ENCODE results near the gene FSCN2.
"Not testable (repeated sequence)": the region's sequence is repeated elsewhere in the genome, so short reads cannot be mapped to it uniquely, and the experiment has no call there.

Gene FSCN2

GRCh38 chr17:81528651-81529436 lies 667 bp downstream of the FSCN2 start:
- no peak for DNase-seq

GRCh38 chr17:81529437-81529803 lies 1.2 kb downstream of the FSCN2 start:
- DNase-seq: no peak

DNA sequence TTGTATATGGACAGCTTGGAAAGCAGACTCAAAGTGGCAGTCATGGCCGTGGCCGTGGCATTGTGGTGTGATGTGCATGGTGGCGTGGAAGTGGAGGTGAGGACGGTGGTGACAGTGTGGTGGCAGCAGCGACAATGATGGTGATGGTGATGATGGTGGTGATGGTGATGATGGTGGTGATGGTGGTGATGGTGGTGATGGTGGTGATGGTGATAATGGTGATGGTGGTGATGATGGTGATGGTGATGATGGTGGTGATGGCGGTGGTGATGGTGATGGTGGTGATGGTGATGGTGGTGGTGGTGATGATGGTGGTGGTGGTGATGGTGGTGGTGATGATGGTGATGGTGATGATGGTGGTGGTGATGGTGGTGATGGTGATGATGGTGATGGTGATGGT lies 2.8 kb downstream of the FSCN2 start:
- DNase-seq: not testable (repeated sequence)

- not testable (repeated sequence) for DNase-seq
Measured at GRCh38 chr17:81531998-81532404, 3.8 kb downstream of the FSCN2 start.

DNA sequence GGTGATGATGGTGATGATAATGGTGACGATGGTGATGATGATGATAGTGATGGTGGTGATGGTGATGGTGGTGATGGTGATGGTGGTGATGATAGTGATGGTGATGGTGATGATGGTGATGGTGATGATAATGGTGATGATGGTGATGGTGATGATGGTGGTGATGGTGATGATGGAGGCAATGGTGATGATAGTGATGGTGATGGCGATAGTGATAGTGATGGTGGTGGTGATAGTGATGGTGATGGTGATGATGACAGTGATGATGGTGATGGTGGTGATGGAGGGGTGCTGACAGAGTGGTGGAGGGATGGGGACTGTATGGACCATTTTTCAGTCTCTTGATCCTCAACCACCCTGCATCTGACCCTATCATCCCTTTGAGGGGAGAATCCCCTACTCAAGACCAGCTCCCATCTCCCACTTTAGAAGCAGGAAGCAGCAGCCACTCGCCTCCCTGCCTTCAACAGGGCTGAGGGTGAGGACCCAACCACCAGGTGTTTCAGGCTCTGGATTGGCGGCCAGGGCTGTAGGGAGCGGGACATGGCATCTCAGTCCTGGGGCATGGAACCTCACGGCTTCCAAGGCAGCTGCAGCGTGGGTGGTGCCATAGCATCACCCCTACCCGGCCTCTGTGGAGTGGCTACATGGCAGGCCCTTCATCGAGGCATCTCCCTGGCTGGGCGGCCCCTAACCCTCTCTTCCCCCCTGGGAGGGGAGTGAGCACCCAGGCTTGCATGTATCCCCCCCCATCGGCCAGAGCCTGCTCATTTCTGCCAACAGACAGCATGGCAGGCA lies 4.5 kb downstream of the FSCN2 start:
- no peak for DNase-seq

GRCh38 chr17:81533339-81534141 lies 5.4 kb downstream of the FSCN2 start:
- DNase-seq: no peak

DNA sequence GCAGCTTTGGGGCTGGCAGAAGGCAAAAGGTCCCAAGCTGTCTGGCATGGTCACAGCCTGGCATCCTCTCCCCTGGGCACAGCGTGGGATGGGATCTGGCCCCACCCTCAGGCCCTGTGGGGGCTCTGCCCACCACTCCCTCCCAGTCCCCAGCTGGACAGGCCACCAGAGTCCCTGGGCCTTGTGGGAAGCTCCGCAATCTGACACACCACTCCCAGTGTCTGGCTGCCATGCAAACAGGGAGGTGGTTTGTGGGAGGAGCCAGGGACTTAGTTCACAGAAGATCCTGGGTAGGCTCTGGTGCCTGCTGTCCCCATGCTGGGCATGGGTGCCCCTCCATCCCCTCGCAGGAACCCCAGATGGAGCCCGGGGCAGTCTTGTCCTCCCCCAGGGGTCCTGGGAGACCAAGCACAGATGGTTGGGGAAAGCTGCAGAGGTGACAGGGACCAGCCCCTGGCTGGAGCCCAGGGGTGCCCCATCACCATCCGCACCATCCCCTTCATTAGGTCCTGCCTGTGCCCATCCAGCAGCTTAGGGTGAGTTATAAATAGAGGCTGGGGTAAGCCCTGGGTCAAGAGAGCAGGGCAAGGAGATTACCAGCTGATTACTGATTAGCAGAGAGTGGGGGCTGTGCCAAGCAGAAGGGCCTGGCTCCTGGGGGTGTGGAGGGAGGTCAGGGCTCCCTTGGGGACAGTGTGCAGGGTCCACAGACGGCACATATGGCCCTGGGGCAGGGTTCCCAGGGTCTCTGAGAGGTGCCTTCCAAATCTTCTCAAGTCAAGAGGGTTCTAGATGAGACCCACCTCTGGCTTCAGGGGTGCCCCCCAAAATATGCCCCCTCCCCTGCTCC lies 6.2 kb downstream of the FSCN2 start:
- no peak for DNase-seq

DNA sequence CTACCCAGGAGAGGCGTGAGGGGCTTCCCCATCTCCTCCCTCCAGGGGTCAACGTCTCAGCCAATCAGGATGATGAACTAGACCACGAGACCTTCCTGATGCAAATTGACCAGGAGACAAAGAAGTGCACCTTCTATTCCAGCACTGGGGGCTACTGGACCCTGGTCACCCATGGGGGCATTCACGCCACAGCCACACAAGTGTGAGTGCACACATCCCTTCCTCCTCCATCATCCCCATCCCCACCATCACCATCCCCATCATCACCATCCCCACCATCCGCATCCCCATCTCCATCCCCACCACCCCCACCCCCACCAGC lies 6.8 kb downstream of the FSCN2 start:
- DNase-seq: no peak

- no peak for DNase-seq
Measured at GRCh38 chr17:81535480-81536298, 7.5 kb downstream of the FSCN2 start.

GRCh38 chr17:81536299-81537290 lies 8.4 kb downstream of the FSCN2 start:
- peak in 1 of 2 experiments; percentile 29 for DNase-seq

- peak; percentile 44 to 46 for DNase-seq
Measured at GRCh38 chr17:81537343-81537855, 9.2 kb downstream of the FSCN2 start.

GRCh38 chr17:81537856-81538555 lies 9.8 kb downstream of the FSCN2 start:
- DNase-seq: no peak

- no peak for DNase-seq
Measured at GRCh38 chr17:81538651-81539570, 10.7 kb downstream of the FSCN2 start.

- DNase-seq: no peak
Measured at GRCh38 chr17:81539571-81539900, 11.4 kb downstream of the FSCN2 start.

DNA sequence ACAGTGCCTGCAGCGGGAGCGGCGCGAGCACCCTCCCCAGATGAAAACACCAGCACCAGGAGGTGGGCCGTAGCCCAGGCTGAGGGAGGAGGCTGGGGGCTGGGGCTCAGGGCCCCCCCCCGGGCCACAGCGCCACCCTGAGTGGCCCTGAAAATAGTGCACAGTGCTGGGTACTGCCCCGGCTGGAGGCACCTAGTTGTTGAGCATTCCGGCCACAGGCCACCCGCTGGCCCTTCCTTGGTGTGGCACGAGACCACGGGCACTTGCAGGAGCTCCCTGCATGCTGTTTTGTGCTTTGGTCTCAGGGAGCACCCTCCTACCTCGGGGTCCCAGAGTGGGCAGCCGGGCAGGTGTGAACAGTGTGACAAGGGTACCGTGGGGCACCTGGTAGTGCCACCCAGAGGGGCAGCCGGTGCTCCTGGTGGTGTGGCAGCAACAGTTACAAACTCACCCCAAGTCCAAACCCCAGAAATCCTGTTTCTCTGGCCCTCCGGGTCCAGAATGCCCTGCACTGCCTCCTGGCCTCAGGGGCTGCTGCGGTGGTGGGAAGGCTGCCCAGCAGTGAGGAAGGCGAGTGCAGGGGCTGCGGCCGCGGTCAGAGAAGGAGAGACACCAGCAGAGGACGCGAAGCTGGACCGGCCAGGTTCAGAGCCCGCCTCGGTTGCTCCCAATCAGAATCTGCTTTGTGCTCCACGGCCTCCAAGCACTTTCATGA lies 11.9 kb downstream of the FSCN2 start:
- no peak for DNase-seq

GRCh38 chr17:81540676-81541027 lies 12.5 kb downstream of the FSCN2 start:
- DNase-seq: no peak

- DNase-seq: no peak
Measured at GRCh38 chr17:81541123-81541522, 12.9 kb downstream of the FSCN2 start.
